Measurements from ENCODE around the gene FURIN. TPM values are rescaled to one million over a fixed set of nuclear protein-coding genes. Genes with fewer than 3 reads are reported as not detected.
"Not testable (repeated sequence)": the region's sequence is repeated elsewhere in the genome, so short reads cannot be mapped to it uniquely, and the experiment has no call there.

FURIN gene
- polyA plus RNA-seq, 1 experiment: 30.9 TPM

- TF ChIP-seq CTCF (IDR thresholded peaks at IDR 0.05; ENCODE audit: insufficient read depth, low read depth, low read length): 0 out of 2 replicates have a peak, but pooled peaks have one; percentile 7
- Histone ChIP-seq H3K36me3 (ENCODE audit: control insufficient read depth, insufficient read depth, low read length) (peaks cover 18% of the 10 kb centered on the region), H3K4me3 (ENCODE audit: low read depth, low read length) (no peak overlapping the region), H3K27me3 (ENCODE audit: control insufficient read depth, insufficient read depth, low read length) (no peaks in the 10 kb centered on the region)
- CTCF ChIA-PET: interaction anchor here (9.7 kb wide), 1 partner anchor 10 kb away, joined by 73 read pairs; the partner anchor contains the start of gene FES
- DNase-seq (ENCODE audit: low read depth): no peak
- POLR2A ChIA-PET: no interaction called here
Measured at GRCh38 chr15:90895571-90896117, 27.3 kb downstream of the FURIN start.

GRCh38 chr15:90897131-90897655, 28.8 kb downstream of the FURIN start:
- DNase-seq (ENCODE audit: low read depth); POLR2A ChIA-PET; H3K27me3 ChIP-seq (ENCODE audit: control insufficient read depth, insufficient read depth, low read length); H3K4me3 ChIP-seq (ENCODE audit: low read depth, low read length); H3K36me3 ChIP-seq (ENCODE audit: control insufficient read depth, insufficient read depth, low read length): not testable (repeated sequence)
- CTCF ChIA-PET: interaction anchor here (0.6 to 9.7 kb wide), 3 partner anchors 12 to 533 kb away, joined by 3 to 73 read pairs (median 5); partner anchors contain the start of genes FES and HDDC3

- peaks cover 7% of the 10 kb centered on the region; the same call in 1 of the 2 replicates for H3K36me3 ChIP-seq (ENCODE audit: control insufficient read depth, insufficient read depth, low read length)
- ChIA-PET POLR2A (no interaction called here), CTCF (interaction anchor here (0.7 to 9.7 kb wide), 10 partner anchors 9 to 370 kb away, joined by 3 to 94 read pairs (median 4); partner anchors contain the start of genes FES, HDDC3 and UNC45A)
- no peaks in the 10 kb centered on the region for H3K27me3 ChIP-seq (ENCODE audit: control insufficient read depth, insufficient read depth, low read length)
- no peak for TF ChIP-seq CTCF (IDR thresholded peaks at IDR 0.05; ENCODE audit: insufficient read depth, low read depth, low read length)
- DNase-seq (ENCODE audit: low read depth): no peak
- no peak overlapping the region; the same call in 1 of the 2 replicates for H3K4me3 ChIP-seq (ENCODE audit: low read depth, low read length)
Measured at GRCh38 chr15:90901175-90902039, 33.0 kb downstream of the FURIN start.

GRCh38 chr15:90902040-90902839, 33.9 kb downstream of the FURIN start:
- CTCF ChIA-PET: interaction anchor here (0.7 to 9.7 kb wide), 12 partner anchors 10 to 370 kb away, joined by 3 to 94 read pairs (median 4); partner anchors contain the start of genes FES, HDDC3 and UNC45A
- POLR2A ChIA-PET: no interaction called here
- DNase-seq (ENCODE audit: low read depth): peak; percentile 35
- Histone ChIP-seq H3K4me3 (ENCODE audit: low read depth, low read length) (peak overlapping the region; percentile 68), H3K27me3 (ENCODE audit: control insufficient read depth, insufficient read depth, low read length) (no peaks in the 10 kb centered on the region), H3K36me3 (ENCODE audit: control insufficient read depth, insufficient read depth, low read length) (peaks cover 13% of the 10 kb centered on the region)
- TF ChIP-seq CTCF (IDR thresholded peaks at IDR 0.05; ENCODE audit: insufficient read depth, low read depth, low read length): peak; percentile 92

All from BJ (cell line).